GM12891 (cell line): ENCODE results near the gene ZCCHC24.

Source experiments
- PAX5 ChIP-seq: IDR thresholded peaks from 2 replicates; pipeline ENCODE4 v1.6.1; 2011; ENCODE audit warnings: low read length, moderate library complexity, mild to moderate bottlenecking; ENCODE audit not compliant: insufficient read depth, severe bottlenecking
- POLR2A ChIP-seq: IDR thresholded peaks from 2 replicates; pipeline ENCODE4 v1.6.1; 2011; ENCODE audit warnings: low read depth, low read length, control low read depth
- POLR2AphosphoS5 ChIP-seq: IDR thresholded peaks from 2 replicates; pipeline ENCODE4 v1.6.1; 2011; ENCODE audit warnings: low read depth, low read length, control low read depth
- POU2F2 ChIP-seq: IDR thresholded peaks from 2 replicates; pipeline ENCODE4 v1.6.1; 2011; ENCODE audit warnings: low read depth, mild to moderate bottlenecking, control low read depth, low read length, moderate library complexity
- SPI1 ChIP-seq: IDR thresholded peaks from 2 replicates; pipeline ENCODE4 v1.6.1; 2011; ENCODE audit warnings: low read depth, low read length, control low read depth
- TAF1 ChIP-seq: IDR thresholded peaks from 2 replicates; pipeline ENCODE4 v1.6.1; 2011; ENCODE audit warnings: low read depth, low read length, control low read depth

DNA sequence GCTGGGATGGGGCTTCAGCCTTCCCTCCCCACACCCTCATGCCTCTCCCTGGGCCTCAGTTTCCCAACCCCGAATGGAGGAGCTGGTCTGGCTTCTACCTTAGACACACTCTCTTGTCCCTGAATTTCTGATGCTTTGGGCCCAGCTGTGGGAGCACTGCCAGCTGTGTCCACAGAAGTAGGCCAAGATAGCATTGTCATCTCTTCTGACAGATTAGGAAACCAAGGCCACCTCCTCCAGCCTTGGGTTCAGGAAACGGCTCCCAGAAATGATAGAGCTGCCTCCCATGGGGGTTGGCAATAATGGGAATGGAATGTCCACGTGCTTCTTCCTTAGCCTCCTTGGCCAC is 96.8 kb downstream of the ZCCHC24 start:
- no peak for TF ChIP-seq TAF1
- no peak for TF ChIP-seq POLR2A
- no peak for TF ChIP-seq POLR2AphosphoS5
- no peak for TF ChIP-seq PAX5
- TF ChIP-seq POU2F2, result no peak
- TF ChIP-seq SPI1, result no peak
